ENCODE results near the gene GRAMD4. TPM values are rescaled to one million over a fixed set of nuclear protein-coding genes. Genes with fewer than 3 reads are reported as not detected.
A peak's percentile ranks its signal among the peaks of the same experiment; 100 is the strongest.

The GRAMD4 gene
- total and polyA plus RNA-seq, 10 of the 15 experiments (the other 5 are each of a cell fraction or from before 2014, with no cell fraction given), result 0.21 to 45.5 (median 10.6) TPM

DNA sequence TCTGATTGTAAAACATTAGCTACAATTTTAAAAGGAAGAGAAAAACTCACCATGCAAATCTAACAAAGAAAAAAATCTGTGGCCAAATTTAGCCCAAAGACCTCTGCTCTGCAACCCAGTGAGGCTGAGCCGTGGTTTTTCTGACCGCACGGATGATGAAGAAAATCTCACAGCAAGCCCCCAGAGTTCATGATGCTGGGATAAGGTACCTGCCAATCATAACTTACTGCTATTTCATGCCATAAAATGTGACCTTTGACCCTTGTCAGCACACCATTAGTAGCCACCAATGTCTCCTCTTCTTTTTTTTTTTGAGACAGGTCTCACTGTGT lies 106.8 kb downstream of the GRAMD4 start (continued):
- TF ChIP-seq HDAC2 (IDR thresholded peaks at IDR 0.05), result no peak
- TF ChIP-seq EED (IDR thresholded peaks at IDR 0.05; ENCODE audit: low read depth), result no peak
- TF ChIP-seq NR2F1 (conservative IDR thresholded peaks at IDR 0.05), result peak; percentile 84
- TF ChIP-seq, protein P1, sequence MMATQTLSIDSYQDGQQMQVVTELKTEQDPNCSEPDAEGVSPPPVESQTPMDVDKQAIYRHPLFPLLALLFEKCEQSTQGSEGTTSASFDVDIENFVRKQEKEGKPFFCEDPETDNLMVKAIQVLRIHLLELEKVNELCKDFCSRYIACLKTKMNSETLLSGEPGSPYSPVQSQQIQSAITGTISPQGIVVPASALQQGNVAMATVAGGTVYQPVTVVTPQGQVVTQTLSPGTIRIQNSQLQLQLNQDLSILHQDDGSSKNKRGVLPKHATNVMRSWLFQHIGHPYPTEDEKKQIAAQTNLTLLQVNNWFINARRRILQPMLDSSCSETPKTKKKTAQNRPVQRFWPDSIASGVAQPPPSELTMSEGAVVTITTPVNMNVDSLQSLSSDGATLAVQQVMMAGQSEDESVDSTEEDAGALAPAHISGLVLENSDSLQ (IDR thresholded peaks at IDR 0.05), result peak; percentile 70
- no peak for TF ChIP-seq CBX5 (IDR thresholded peaks at IDR 0.05; ENCODE audit: low read depth)
- TF ChIP-seq POLR2A (IDR thresholded peaks at IDR 0.05; ENCODE audit: low read depth, low read length), result no peak
- no peak for TF ChIP-seq FOS (IDR thresholded peaks at IDR 0.05; ENCODE audit: borderline replicate concordance, extremely low read depth, insufficient read length)
- no peak for TF ChIP-seq ZNF622 (IDR thresholded peaks at IDR 0.05)
- TF ChIP-seq RUNX3 (IDR thresholded peaks at IDR 0.05; ENCODE audit: low read length), result peak; percentile 66
- TF ChIP-seq, protein P2, sequence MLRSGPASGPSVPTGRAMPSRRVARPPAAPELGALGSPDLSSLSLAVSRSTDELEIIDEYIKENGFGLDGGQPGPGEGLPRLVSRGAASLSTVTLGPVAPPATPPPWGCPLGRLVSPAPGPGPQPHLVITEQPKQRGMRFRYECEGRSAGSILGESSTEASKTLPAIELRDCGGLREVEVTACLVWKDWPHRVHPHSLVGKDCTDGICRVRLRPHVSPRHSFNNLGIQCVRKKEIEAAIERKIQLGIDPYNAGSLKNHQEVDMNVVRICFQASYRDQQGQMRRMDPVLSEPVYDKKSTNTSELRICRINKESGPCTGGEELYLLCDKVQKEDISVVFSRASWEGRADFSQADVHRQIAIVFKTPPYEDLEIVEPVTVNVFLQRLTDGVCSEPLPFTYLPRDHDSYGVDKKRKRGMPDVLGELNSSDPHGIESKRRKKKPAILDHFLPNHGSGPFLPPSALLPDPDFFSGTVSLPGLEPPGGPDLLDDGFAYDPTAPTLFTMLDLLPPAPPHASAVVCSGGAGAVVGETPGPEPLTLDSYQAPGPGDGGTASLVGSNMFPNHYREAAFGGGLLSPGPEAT (IDR thresholded peaks at IDR 0.05; ENCODE audit: low read depth), result no peak
- TF ChIP-seq, protein P3, sequence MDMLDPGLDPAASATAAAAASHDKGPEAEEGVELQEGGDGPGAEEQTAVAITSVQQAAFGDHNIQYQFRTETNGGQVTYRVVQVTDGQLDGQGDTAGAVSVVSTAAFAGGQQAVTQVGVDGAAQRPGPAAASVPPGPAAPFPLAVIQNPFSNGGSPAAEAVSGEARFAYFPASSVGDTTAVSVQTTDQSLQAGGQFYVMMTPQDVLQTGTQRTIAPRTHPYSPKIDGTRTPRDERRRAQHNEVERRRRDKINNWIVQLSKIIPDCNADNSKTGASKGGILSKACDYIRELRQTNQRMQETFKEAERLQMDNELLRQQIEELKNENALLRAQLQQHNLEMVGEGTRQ (IDR thresholded peaks at IDR 0.05; ENCODE audit: borderline replicate concordance, low read depth, low read length), result no peak
- no peak for TF ChIP-seq NR2C2 (IDR thresholded peaks at IDR 0.05; ENCODE audit: borderline replicate concordance, control insufficient read depth, insufficient read length, low read depth)
- 0 out of 2 replicates have a peak, but pooled peaks have one; percentile 13 for TF ChIP-seq ZNF384 (IDR thresholded peaks at IDR 0.05; ENCODE audit: borderline replicate concordance, low read depth, low read length)
